GM18873 (cell line): Measurements from ENCODE around the gene MTCL1.

ENCODE experiments used
- ATAC-seq: cut with Tn5 transposase; IDR thresholded peaks from one replicate; pipeline ENCODE4 v1.9.1; 2021; ENCODE audit warnings: mild to moderate bottlenecking, moderate library complexity, moderate number of reproducible peaks; ENCODE audit not compliant: unreplicated experiment, low FRiP score

MTCL1 gene

DNA sequence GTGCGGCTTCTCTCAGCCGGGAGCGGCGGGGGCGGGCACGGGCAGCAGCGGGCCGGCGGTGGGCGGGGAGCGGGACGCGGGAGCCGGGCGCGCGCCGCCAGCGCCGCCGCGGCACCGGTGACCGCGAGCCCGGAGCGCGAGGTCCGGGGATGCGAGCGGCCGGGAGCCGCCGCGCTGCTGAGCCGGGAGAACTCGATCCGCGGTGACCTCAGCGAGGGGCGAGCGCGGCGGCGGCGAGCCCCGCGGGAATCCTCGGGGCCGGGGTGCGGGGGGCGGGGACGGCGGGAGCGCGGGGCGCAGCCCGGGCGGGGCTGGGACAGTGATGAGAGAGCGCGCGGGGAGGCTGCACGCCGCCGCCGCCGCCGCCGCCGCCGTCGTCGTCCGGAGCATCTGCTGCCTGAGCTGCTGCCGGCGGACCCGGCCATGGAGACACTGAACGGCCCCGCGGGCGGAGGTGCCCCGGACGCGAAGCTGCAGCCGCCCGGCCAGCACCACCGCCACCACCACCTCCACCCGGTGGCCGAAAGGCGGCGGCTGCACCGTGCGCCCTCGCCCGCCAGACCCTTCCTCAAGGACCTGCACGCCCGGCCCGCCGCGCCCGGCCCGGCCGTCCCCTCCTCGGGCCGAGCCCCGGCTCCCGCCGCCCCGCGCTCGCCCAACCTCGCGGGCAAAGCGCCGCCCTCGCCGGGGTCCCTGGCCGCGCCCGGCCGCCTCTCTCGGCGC lies at the start of gene MTCL1:
TSS of gene MTCL1 (plus strand) at position 319 of the 723 bp plus-strand sequence. CDS start at position 424, 105 bp downstream.
- ATAC-seq: peak; percentile 29

DNA sequence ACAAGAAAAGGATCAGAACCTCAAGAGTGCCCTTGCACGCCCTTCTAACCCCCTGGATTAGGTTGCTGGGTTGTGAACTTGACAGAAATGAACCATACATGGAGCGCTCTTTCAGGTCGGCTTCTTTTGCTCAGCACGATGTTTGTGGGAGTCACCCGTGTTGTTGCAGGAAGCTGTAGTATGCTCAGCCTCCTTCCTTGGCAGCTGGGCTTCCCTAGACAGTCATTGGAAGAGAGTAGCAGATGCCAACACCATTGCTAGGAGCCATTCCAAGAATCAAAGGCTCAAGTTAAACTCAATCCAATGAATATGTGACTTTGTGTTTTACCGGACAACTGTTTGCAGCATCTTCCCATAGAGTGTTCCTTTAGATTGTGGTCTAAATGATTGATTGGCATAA lies 49.1 kb upstream of the MTCL1 start:
- ATAC-seq: no peak

DNA sequence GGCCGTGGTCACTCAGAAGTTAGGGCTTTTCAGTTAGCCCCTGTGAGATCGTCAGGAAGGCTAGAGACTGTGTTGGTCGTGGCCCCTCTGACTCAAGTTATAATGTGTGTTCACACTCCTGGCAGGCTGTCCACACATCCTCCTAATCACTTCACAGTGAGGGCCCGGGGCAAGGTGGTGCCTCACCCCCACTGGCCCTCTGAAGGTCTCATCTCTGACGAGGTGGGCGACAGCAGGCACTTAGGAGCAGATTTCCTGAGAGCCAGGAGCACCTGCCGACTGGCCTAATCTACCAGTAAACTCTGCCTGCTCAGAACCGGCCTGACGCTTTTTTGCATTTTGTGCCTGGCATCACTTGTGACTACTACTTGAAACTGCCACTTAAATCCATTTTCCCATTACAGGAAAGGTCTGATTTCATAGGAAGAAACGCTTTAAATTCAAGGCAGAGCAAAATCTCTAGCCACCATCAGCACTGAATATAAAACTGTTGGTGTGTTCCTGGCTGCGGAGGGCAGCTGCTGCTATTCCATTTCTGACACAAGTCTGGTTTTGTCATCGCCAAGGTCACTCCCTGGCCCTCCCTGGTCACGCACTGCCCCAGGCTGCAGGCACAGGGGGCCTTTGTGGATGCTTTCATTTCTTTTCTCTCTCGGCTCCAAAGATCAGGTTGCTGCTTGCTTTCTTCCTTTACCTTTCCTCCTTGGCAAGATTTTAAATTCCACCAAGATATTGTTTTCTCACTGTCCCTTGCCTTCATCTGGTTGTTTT lies 48.1 kb upstream of the MTCL1 start:
- no peak for ATAC-seq

DNA sequence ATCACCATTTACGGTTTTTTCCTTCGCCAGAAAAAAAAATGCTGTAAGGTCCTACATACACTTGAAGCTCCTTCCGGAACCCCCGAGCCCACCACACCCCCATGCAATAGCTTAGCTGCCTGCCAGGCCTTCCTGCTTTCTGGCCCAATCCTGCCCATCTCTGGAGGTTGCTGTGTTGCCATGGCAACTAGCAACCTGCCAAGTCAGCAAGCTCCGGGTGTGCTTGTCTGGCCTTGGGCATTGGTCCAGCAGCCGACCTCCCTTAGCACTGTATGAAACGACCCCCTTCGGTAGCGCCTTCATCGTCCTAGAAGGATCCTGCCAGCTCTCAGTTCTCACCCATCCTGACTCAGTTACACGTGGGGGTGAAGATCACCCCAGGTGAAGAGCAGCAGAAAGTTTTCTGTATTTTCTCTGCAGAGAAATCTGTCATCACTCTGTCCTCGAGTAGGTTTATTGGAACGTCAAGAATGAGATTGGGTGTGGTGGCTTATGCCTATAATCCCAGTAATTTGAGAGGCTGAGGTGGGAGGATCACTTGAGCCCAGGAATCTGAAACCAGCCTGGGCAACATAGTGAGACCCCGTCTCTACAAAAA lies 47.4 kb upstream of the MTCL1 start:
- no peak for ATAC-seq

DNA sequence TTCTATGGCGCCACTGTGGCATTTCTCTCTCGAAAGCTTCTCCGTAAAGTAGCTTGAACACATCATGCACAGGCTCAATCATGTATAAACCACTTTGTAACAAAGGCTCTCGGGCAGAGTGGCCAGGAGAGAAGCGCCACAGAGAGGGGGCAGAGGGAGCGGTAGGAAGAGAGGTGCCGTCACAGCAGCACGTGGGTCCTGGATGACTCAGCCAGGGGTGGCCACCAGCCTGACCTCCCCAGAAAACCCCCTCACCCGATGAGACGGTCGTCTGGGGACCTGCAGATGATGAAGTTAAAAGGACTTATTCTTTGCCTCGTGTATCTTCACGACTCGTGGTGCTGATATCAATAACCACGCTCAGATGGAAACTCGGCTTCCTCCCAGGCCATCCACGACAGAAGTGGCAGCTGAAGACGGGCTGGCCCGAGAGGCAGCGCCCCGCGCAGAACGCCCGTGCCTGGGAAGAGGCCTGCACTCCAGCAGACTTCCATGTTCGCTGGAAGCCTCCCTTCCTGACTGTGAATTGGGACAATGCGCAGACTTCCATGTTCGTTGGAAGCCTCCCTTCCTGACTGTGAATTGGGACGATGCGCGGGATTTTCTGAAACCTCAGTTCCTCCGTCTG lies 46.4 kb upstream of the MTCL1 start:
- ATAC-seq: no peak

DNA sequence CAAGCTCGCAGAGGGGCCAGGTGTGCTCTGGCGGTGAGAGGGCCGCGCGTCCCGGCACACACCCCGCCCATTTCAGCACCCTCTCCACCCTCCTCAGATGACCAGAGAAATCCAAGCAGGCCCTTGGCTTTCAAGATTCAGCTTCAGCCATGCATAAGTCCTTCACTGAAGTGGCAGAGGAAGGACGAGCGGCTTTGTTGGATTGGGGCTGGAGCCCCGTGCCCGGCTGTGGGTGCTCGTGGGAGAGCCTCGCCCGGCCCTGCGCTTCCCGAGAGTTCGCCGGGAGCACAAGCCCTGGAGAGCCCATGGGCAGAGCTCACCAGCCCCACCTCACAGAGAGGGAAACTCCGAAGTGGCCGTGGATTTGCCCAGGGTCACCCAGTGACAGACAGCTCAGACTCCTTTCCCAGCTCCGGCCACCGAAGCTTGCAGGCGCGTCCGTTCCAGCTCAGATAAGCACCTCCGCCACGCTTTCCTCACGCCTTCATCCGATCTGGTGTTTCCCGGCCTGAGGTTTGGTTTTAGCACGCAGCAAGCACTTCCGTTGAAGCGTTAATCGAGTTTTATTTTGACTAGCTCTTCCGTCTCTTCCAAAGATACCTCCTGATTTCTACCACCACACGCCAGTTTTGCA lies 45.6 kb upstream of the MTCL1 start:
- no peak for ATAC-seq

DNA sequence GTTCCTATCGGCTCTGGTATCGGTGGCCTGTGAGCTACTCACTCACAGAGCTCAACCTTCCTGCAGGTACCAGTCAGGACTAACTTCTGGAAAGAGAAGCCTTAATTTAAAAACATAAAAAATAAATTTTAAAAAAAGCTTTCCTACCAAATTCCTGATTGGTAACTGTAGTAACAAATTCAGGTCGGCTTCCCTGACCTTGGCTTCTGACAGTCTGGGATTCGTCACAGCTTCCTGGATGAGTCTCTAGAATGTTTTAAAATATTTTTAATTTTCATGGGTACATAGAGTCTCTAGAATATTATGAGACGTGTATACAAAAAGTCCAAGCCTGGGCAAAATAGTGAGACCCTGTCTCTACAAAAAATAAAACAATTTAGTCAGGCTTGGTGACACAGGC lies 45.0 kb upstream of the MTCL1 start:
- ATAC-seq: no peak

DNA sequence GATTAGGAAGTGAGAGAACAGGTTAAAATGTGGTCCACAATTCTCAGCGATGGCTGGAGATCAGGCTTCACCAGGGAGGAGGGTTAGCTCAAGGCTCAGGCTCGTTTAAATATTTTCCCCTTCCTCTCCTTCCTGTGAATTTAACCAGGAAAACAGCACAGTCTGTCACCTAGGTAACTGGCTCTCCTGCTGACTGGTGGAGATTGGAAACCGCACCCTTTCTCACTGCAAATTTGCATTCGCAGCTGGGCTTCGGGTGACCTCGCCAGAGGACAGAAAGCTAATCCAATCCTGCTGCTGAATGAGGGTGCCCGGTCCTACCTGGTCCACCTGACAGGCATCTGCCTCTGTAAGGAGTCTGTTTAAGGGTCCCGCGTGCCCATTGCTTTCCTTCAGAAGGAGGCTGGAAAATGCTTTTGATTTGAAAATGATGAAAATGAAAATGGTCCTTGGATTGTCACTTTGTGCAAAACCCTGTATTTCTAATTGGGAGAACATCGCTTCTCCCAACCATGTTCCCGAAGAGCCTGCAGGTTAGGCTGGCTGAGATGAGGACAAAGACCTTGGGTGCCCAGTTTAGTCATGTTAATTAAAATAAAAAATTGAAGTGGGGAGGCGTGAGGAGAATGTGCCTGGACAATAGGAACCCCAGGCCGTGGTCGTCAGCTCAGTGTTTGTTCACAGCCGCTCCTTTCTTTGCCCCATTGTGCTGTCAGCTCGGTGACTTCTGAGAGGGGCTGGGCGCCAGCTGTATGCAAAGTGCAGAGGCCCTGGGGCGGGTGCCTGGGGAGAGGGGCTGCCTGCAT lies 43.4 kb upstream of the MTCL1 start:
- ATAC-seq: no peak

DNA sequence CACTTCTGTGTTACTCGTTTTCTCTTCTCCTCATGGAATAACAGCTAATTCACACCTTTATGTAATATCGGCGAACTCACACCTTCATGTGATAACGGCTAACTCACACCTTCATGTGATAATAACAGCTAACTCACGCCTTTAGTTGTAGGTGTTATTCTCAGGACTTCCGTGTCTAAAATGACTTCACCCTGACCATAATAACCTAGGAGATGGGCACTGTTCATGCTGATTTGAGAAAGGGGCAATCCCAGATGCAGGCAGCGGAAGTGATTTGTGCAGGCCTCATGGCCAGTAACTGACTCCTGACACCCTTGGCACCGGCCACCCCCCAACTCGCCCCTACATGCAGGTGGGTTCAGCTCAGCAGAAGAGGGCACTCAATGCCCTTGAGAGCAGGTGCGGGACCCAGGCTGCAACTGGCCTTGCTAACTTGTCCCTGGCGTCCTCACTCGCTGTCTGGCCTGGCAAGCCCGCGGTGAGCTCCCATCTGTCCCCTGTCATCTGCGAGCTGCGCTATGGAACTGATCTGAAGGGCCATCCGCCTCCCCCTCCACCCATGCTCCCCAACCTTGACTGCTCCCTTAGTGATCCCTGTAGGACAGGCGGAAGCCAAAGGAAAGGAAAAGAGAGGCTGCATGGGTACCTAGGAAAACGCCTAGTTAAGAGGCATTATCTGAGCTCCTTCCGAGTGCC lies 42.6 kb upstream of the MTCL1 start:
- no peak for ATAC-seq

DNA sequence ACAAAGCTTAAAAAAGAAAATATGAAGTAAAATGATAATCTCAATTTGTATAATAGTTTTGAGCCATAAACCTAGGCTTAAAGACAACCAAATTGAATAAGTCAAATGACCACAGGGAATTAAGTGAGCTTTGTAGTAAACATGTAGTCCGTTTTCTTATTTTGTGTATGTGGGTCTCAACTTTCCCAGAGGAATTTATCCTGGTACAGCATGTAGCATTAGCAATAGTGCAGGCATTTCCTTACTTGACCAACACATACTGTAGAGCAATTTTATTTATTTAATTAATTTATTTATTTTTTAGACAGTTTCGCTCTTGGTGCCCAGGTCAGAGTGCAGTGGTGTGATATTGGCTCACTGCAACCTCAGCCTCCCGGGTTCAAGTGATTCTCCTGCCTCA lies 37.5 kb upstream of the MTCL1 start:
- no peak for ATAC-seq

DNA sequence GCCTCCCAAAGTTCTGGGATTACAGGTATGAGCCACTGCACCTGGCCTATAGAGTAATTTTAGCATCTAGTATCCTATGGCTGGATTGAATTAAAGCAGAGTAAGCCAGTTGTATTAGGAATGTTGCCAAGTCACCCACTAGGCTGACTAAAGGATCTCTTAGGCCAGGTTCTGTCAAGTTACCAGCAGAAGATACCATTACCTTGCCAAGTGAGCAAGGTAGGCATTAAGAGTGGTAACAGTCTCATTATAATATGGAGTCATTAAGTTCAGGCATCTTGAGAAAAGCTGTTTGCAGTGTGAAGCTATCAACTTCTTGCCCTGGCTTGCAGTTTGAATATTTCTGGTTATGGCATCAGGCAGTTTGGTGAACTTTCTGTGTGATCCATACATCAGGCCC lies 37.0 kb upstream of the MTCL1 start:
- no peak for ATAC-seq

DNA sequence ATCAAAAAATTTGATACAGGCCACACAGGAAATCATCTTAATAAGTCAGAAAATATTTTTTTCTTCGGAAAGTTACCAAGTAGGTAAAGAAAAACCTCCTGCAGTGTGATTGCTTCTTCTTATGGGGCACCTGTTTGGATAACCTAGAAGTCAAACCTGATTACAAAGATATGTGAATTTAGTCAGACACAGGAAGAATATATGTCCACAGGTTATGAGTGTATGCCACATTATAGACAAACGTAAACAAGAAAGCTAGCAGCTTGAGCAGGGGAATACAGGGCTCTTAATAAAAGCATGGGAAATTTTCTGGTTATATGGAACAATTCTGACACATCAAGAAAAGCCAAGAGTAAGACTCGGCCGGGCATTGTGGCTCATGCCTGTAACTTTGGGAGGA lies 35.8 kb upstream of the MTCL1 start:
- ATAC-seq: no peak

DNA sequence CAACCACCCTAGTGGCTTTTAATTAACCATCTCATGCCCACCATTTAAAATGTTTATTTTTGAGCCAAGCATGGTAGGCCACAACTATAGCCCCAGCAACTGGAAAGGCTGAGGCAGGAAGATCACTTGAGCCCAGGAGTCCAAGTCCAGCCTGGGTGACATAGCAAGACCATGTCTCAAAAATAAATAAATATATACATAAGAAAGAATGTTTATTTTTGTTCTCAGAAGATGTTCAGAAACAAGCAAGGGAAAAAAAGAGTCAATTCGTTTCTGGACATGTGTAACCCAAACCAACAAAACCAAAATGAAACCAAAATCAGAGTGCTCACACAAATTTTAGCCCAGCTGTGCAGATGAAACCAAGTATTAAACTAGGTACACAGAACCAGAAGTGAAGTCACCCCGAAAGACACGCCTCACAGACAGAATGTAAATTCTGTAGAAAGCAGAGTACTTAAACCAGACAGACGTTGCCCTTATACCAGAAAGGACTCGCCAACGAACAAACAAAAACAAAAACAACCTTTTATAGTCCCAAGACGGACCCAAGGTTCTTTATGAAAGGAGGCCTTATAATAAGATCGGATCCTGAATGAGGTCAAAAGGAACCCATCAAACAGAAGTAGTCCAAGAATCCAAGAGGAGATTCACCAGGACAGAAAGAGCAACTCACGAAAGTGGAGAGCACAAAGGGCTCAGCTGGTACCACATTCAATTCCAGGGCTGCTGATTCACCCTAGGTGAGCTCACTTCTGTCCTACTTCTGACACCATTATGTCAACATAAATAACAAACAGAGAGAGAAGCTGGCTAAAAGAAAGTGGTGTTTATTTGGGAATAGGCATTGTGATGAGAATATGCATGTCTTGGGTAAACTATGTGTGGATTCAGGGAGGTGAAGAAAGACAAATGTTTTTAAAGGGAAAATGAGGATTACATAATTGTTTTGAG lies 31.8 kb upstream of the MTCL1 start:
- no peak for ATAC-seq

DNA sequence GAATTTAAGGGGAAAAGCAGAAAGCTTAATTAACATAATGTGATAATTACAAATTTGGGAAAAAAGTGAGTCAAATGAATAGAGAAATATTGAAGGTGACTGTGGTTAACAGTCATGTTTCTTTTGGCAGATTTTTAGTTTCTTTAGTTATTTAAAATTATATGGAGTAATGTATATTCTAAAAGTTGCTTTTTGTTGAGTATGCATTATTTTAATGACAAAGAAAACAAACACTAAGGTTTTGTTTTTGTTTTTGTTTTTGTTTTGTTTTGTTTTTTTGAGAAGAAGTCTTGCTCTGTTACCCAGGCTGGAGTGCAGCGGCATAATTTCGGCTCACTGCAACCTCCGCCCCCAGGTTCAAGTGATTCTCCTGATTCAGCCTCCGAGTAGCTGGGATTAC lies 30.3 kb upstream of the MTCL1 start:
- no peak for ATAC-seq

DNA sequence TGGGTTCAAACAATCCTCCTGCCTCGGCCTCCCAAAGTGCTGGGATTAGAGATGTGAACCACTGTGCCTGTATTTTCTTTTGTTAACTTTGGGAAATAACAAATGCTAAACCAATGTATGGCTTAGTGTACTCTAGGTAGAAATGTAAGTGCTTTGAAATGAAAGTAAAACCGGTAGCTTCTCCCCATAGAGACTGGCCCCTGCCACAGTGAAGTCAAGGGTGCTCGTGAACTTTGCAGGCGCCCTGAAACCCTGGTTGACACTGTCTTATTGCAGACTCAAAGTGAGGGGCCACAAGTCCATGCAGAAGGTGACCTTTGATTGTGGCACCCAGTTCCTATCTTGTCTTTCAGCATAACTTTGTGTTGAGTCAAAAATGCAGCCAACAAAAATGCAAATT lies 24.2 kb upstream of the MTCL1 start:
- ATAC-seq: no peak

DNA sequence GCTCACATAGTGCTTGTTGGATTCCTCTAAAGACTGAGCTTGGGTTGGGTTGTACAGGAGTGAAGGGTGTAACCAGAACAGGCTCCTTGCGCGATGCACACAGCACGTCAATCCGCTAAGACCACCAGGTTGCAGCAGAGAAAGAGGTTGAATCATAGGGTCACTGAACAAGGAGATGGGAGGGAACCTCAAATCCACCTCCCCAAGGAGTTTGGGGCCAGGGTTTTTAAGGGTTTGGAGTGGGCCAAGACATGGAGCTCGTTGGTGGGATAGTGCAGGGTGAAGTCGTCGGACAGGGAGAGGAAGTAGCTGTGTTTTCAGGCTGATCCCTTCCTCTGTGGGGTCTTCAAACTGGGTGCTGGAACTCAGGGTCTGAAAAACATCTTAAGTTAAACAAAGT lies 20.8 kb upstream of the MTCL1 start:
- no peak for ATAC-seq

DNA sequence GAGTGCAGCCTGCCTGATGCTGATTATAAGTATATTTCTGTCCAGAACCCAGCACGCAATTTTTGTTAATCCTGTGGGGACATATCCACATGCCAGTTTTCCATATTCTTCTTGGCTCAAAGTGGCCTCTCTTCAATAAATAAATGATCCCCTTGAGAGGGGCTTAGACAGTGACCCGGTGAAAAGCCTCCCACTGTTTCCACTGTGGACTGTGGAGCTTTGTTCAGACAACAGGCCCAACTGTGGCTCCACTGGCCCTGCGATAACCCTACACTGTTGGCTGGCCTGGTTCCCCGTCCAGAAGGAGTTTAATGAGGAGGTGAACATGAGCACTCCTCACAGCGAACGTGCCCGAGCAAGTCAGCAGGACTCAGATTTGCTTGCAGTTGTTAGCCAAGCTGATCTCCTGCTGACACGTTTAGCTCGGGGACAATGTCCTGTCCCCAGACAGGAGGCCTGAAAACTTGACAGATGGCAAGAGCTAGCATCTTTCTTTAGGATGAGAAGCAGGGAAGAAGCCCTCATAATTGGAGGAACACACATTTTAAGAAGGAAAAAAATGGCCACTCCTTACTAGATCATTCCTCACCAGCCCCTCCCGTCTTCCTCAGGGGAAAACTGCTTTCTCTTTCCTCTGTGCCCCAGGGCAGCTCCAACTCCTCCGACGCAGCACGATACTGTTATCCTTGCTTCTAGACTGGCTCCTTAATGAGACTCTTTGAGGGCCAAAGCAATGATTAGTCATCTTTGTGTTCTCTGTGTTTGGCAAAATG lies 20.0 kb upstream of the MTCL1 start:
- no peak for ATAC-seq

DNA sequence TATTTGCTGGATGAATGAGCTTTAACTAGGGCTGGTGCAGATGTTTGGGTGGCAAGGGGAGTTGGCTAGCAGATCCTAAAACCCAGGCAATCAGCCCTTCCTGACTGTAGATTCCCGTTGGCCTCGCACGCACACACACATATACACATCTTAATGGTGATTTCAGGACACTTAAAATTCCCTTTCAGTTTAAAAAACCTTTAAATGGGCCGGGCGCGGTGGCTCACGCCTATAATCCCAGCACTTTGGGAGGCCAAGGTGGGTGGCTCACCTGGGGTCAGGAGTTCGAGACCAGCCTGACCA lies 19.5 kb upstream of the MTCL1 start:
- ATAC-seq: no peak
